OCI-LY1 (cell line): ENCODE results near the gene MTX3.

Experiments used
- H2AFZ ChIP-seq: fragments of 200-600 bp; sonication (generic), shearing (Covaris generic); 2 replicates; pipeline ENCODE4 v1.6.0; 2014; ENCODE audit warnings: antibody characterized with exemption, mild to moderate bottlenecking, low read length
- H3F3A ChIP-seq: fragments of 200-600 bp; sonication (generic), shearing (Covaris generic); 2 replicates; pipeline ENCODE4 v1.6.0; 2014; ENCODE audit warnings: mild to moderate bottlenecking, antibody characterized with exemption, low read length, moderate library complexity; ENCODE audit not compliant: insufficient read depth
- H3K27ac ChIP-seq: fragments of 200-600 bp; sonication (generic); 2 replicates; pipeline ENCODE4 v1.5.1; 2014; ENCODE audit warnings: low read length, mixed run types, mild to moderate bottlenecking, low read depth; ENCODE audit not compliant: poor library complexity, severe bottlenecking
- H3K27me3 ChIP-seq: fragments of 200-600 bp; sonication (generic); 2 replicates; pipeline ENCODE4 v1.6.0; 2014; ENCODE audit warnings: antibody characterized with exemption, mild to moderate bottlenecking, low read length, moderate library complexity; ENCODE audit not compliant: insufficient read depth
- H3K36me3 ChIP-seq: fragments of 200-600 bp; sonication (generic); 2 replicates; pipeline ENCODE4 v1.6.1; 2014; ENCODE audit warnings: mild to moderate bottlenecking, antibody characterized with exemption, low read length, moderate library complexity, mixed read lengths; ENCODE audit not compliant: insufficient read depth
- H3K4me1 ChIP-seq: fragments of 200-600 bp; sonication (generic); 2 replicates; pipeline ENCODE4 v1.5.1; 2014; ENCODE audit warnings: mild to moderate bottlenecking, low read length, moderate library complexity; ENCODE audit not compliant: insufficient read depth, severe bottlenecking
- H3K4me2 ChIP-seq: fragments of 200-600 bp; sonication (generic), shearing (Covaris generic); 2 replicates; pipeline ENCODE4 v1.6.1; 2014; ENCODE audit warnings: low read length
- H3K4me3 ChIP-seq: fragments of 200-600 bp; sonication (generic); 2 replicates; pipeline ENCODE4 v1.5.1; 2014; ENCODE audit warnings: low read length, low read depth, mild to moderate bottlenecking, mixed read lengths; ENCODE audit not compliant: poor library complexity, severe bottlenecking
- H3K79me2 ChIP-seq: fragments of 200-600 bp; shearing (Covaris generic); 2 replicates; pipeline ENCODE4 v1.6.1; 2016; ENCODE audit warnings: mixed run types, low read length, mixed read lengths; ENCODE audit not compliant: insufficient read depth
- H3K9ac ChIP-seq: fragments of 200-600 bp; sonication (generic), shearing (Covaris generic); 2 replicates; pipeline ENCODE4 v1.6.1; 2014; ENCODE audit warnings: mild to moderate bottlenecking, low read length, mixed read lengths
- H3K9me2 ChIP-seq: fragments of 200-600 bp; sonication (generic), shearing (Covaris generic); 2 replicates; pipeline ENCODE4 v1.6.1; 2014; ENCODE audit warnings: low read depth, mild to moderate bottlenecking, low read length, mixed read lengths
- H3K9me3 ChIP-seq: fragments of 200-600 bp; shearing (Covaris generic); 2 replicates; pipeline ENCODE4 v1.6.1; 2014; ENCODE audit warnings: low read length, mixed read lengths
- H4K20me1 ChIP-seq: fragments of 200-600 bp; sonication (generic), shearing (Covaris generic); 2 replicates; pipeline ENCODE4 v1.6.0; 2016; ENCODE audit warnings: mild to moderate bottlenecking, low read length; ENCODE audit not compliant: insufficient read depth
- CTCF ChIP-seq: fragments of 200-600 bp; sonication (generic), shearing (Covaris generic); IDR thresholded peaks from 2 replicates; pipeline ENCODE4 v1.5.1; 2017; ENCODE audit warnings: mild to moderate bottlenecking, antibody characterized with exemption, low read length, moderate library complexity, mixed read lengths
- EZH2 ChIP-seq: fragments of 200-600 bp; sonication (generic), shearing (Covaris generic); IDR thresholded peaks from 2 replicates; pipeline ENCODE4 v1.8.0; 2017; ENCODE audit warnings: borderline replicate concordance, mixed run types, mild to moderate bottlenecking, antibody characterized with exemption, low read length, moderate library complexity, mixed read lengths

MTX3 gene

GRCh38 chr5:79982136-79982535 lies 8.9 kb downstream of the MTX3 start:
- Histone ChIP-seq H3K9me2 (no peaks in the 10 kb centered on the region), H3K27ac (no peak overlapping the region), H3K79me2 (no peaks in the 10 kb centered on the region), H2AFZ (no peak overlapping the region), H4K20me1 (no peaks in the 10 kb centered on the region), H3K4me2 (no peak overlapping the region), H3F3A (no peaks in the 10 kb centered on the region), H3K9ac (no peak overlapping the region), H3K4me1 (peaks cover 5% of the 10 kb centered on the region), H3K36me3 (peaks cover 17% of the 10 kb centered on the region), H3K27me3 (no peaks in the 10 kb centered on the region), H3K9me3 (no peaks in the 10 kb centered on the region), H3K4me3 (no peak overlapping the region)
- TF ChIP-seq CTCF, result no peak
- no peak for TF ChIP-seq EZH2

DNA sequence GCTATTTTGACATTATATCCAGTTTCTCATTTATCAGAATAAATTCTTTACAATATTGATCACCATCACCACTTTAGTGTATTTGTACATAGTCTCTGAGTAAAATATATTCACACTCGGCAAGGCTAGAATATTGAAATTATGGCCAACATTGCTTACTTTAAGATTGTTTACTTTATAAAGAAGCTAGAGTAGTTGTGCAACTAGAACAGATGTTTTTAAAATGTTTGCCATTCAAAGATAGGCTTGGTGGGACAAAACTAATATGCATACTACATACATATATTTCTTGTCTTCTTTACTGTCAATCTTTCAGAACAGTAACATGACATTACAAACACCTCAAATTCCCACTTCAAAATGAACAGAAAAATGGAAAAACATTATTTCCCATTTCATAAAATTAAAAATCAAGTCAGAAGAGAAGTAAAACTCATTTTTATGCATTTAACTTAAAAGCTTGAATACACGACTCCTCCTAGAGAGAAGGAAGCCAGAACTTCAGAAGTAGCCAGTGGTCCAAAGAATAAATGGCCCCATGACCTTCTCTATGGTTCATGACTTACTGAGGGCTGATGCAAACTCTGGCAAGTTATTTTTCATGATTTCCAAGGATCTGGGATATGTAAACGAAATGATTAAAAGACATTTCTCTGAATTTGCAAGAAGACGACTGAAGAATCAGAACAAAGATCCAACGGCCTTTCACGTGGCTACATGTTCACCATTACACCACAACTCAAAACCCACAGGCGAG lies 14.1 kb downstream of the MTX3 start:
- Histone ChIP-seq H3K9ac (no peak overlapping the region), H3K36me3 (peaks cover 5% of the 10 kb centered on the region), H3K27ac (no peak overlapping the region), H3K4me3 (no peak overlapping the region), H3F3A (no peaks in the 10 kb centered on the region), H3K4me2 (no peak overlapping the region), H3K27me3 (no peaks in the 10 kb centered on the region), H3K9me2 (no peaks in the 10 kb centered on the region), H3K9me3 (no peaks in the 10 kb centered on the region), H3K4me1 (peaks cover 5% of the 10 kb centered on the region), H2AFZ (no peak overlapping the region), H4K20me1 (no peaks in the 10 kb centered on the region), H3K79me2 (no peaks in the 10 kb centered on the region)
- TF ChIP-seq EZH2 (no peak), CTCF (no peak)

DNA sequence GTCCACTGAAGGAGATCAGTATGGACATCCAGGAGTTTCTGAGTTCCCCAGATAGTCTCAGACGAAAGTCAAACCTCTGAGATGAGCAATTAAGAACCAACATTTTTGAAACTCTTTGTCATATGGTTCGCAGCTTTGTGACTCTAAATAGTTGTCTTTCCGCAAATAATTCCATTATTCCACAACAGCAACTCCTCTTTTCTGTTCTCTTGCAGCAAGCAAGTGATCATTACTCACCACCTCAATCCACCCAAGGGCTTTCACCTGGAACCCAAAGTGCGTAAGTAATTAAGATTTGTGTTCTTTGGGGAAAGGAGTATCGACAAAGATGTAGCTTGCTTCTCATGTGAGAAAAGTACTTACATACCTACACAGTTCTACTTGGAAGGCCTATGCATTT lies 15.6 kb downstream of the MTX3 start:
- H3K4me2 ChIP-seq, result no peak overlapping the region

More for the DNA sequence above, 15.6 kb downstream of the MTX3 start:
- no peaks in the 10 kb centered on the region for H3K27me3 ChIP-seq
- H4K20me1 ChIP-seq, result no peaks in the 10 kb centered on the region
- H3K9me3 ChIP-seq, result no peaks in the 10 kb centered on the region
- no peaks in the 10 kb centered on the region for H3K4me1 ChIP-seq
- H3K9ac ChIP-seq, result no peak overlapping the region
- TF ChIP-seq EZH2 (no peak), CTCF (no peak)
- H3K27ac ChIP-seq, result no peak overlapping the region
- H3K36me3 ChIP-seq, result peaks cover 5% of the 10 kb centered on the region
- H3F3A ChIP-seq, result no peaks in the 10 kb centered on the region
- H3K79me2 ChIP-seq, result no peaks in the 10 kb centered on the region
- no peak overlapping the region for H3K4me3 ChIP-seq
- H3K9me2 ChIP-seq, result no peaks in the 10 kb centered on the region
- H2AFZ ChIP-seq, result no peak overlapping the region
